K562 (cell line): ENCODE measurements around the gene MYMX. TPM values are rescaled to one million over a fixed set of nuclear protein-coding genes. Genes with fewer than 3 reads are reported as not detected.

Experiments
- ETS2 ChIP-seq: IDR thresholded peaks from 2 replicates; pipeline ENCODE4 v1.6.1; 2016; ENCODE audit warnings: borderline replicate concordance, missing genetic modification characterization, mild to moderate bottlenecking, moderate library complexity, missing compliant biosample characterization; ENCODE audit not compliant: poor library complexity, severe bottlenecking
- KHSRP ChIP-seq: fragments of 450-650 bp; IDR thresholded peaks from 2 replicates; pipeline ENCODE4 v1.6.1; 2017
- NONO ChIP-seq, 2 experiments: fragments of 200-400 bp in 1 of 2; fragments of 450-650 bp in 1 of 2; formaldehyde crosslinking in 1 of 2; IDR thresholded peaks; 2 replicates each; pipeline ENCODE4 v1.6.1; 2017; ENCODE audit warnings: low read depth in 2 of 2, mild to moderate bottlenecking in 2 of 2, moderate library complexity in 2 of 2, low read length in 1 of 2
- PHTF2 ChIP-seq: fragments of 250-450 bp; sonication (Bioruptor Pico); IDR thresholded peaks from 2 replicates; pipeline ENCODE4 v1.5.0; 2021; ENCODE audit warnings: mild to moderate bottlenecking
- PPARD ChIP-seq: fragments of 250-450 bp; sonication (Bioruptor Pico); IDR thresholded peaks from 2 replicates; pipeline ENCODE4 v1.8.0; 2022; ENCODE audit warnings: inconsistent platforms, mild to moderate bottlenecking, moderate library complexity
- RAD21 ChIP-seq, 2 experiments: fragments of 250-450 bp in 1 of 2; fragments of 450-650 bp in 1 of 2; sonication (Bioruptor Pico) in 1 of 2; formaldehyde crosslinking in 1 of 2; IDR thresholded peaks in 1 of 2; conservative IDR thresholded peaks in 1 of 2; 2 replicates each; pipeline versions ENCODE4 v1.4.0 to v1.8.0; 2020 to 2022; ENCODE audit warnings: mild to moderate bottlenecking in 2 of 2, moderate library complexity in 1 of 2
- STAG1 ChIP-seq: sonication (generic); formaldehyde crosslinking; IDR thresholded peaks from 2 replicates; pipeline ENCODE4 v1.5.0; 2020; ENCODE audit warnings: missing genetic modification reagents, borderline replicate concordance
- TFAM ChIP-seq: fragments of 250-450 bp; sonication (Bioruptor Pico); conservative IDR thresholded peaks from 2 replicates; pipeline ENCODE4 v1.5.0; 2021; ENCODE audit warnings: mild to moderate bottlenecking, moderate library complexity
- TRIM28 ChIP-seq: fragments of 450-650 bp; IDR thresholded peaks from 2 replicates; pipeline ENCODE4 v1.6.1; 2017
- polyA plus RNA-seq, 8 experiments: library from polyadenylated mRNA; depleted of rRNA in 4 of 8; stranded (reverse) in 5 of 8; unstranded in 3 of 8; fragments of >200 nt; fragmentation: Nextera tagmentation in 2 of 8; fragmentation: Illumina TruSeq in 1 of 8; extraction: Ambion mirVana in 2 of 8; extraction: Trizol in 1 of 8; gene quantifications; 2 replicates each; pipeline versions ENCODE4 v1.2.1 to v1.2.3, GENCODE V29; 2011 to 2014; ENCODE audit warnings: inconsistent platforms in 1 of 8, missing spikeins in 1 of 8
- total RNA-seq, 7 experiments: library from RNA; depleted of rRNA in 6 of 7; stranded (reverse); fragments of >200 nt in 6 of 7; fragmentation: Illumina TruSeq in 2 of 7; extraction: Trizol in 2 of 7; gene quantifications; 2 replicates each; pipeline versions ENCODE4 v1.2.1 to v1.2.3, GENCODE V29; 2011 to 2021; ENCODE audit warnings: low replicate concordance in 1 of 7
- TF ChIP-seq, protein P1 (sequence below): sonication (generic); formaldehyde crosslinking; IDR thresholded peaks from 2 replicates; pipeline ENCODE4 v1.8.0; 2023; ENCODE audit warnings: missing genetic modification reagents, mild to moderate bottlenecking, borderline replicate concordance
- TF ChIP-seq, protein P2 (sequence below): fragments of 450-650 bp; conservative IDR thresholded peaks from 2 replicates; pipeline ENCODE4 v1.6.1; 2016; ENCODE audit warnings: missing genetic modification characterization, low read depth, mild to moderate bottlenecking, missing compliant biosample characterization, moderate library complexity
- TF ChIP-seq, protein P3 (sequence below): fragments of 250-450 bp; sonication (Bioruptor Pico); IDR thresholded peaks from 2 replicates; pipeline ENCODE4 v1.8.0; 2021; ENCODE audit warnings: borderline replicate concordance, mild to moderate bottlenecking, moderate library complexity; ENCODE audit not compliant: poor library complexity, severe bottlenecking
- TF ChIP-seq, protein P4 (sequence below): sonication (generic); formaldehyde crosslinking; IDR thresholded peaks from 2 replicates; pipeline ENCODE4 v1.8.1; 2023; ENCODE audit warnings: missing genetic modification reagents, mild to moderate bottlenecking, borderline replicate concordance

The MYMX gene
- total and polyA plus RNA-seq, 9 of the 15 experiments (the other 6 are each of a cell fraction or from before 2014, with no cell fraction given), result 0.12 TPM; not detected in 8

DNA sequence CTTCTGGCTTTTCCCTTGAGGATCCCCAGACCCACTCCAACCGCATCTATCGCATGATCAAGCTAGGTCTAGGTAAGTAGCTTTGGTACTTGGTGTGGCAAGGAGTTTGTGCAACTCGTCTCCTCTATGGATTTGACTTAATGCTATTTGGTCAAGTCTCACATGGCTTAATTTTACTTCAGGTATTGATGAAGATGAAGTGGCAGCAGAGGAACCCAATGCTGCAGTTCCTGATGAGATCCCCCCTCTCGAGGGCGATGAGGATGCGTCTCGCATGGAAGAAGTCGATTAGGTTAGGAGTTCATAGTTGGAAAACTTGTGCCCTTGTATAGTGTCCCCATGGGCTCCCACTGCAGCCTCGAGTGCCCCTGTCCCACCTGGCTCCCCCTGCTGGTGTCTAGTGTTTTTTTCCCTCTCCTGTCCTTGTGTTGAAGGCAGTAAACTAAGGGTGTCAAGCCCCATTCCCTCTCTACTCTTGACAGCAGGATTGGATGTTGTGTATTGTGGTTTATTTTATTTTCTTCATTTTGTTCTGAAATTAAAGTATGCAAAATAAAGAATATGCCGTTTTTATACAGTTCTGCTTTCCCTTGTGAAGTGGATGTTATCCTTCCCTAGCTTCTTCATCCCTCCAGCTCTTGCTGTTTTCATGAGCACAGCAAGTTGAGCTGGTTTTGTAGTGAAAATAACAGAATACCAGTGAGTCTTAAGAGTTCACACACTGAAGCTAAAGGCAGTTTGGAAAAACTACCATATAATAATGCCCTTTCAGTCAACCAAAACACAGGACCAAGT is 36.8 kb downstream of the MYMX start (continued):
- TF ChIP-seq, protein P1, sequence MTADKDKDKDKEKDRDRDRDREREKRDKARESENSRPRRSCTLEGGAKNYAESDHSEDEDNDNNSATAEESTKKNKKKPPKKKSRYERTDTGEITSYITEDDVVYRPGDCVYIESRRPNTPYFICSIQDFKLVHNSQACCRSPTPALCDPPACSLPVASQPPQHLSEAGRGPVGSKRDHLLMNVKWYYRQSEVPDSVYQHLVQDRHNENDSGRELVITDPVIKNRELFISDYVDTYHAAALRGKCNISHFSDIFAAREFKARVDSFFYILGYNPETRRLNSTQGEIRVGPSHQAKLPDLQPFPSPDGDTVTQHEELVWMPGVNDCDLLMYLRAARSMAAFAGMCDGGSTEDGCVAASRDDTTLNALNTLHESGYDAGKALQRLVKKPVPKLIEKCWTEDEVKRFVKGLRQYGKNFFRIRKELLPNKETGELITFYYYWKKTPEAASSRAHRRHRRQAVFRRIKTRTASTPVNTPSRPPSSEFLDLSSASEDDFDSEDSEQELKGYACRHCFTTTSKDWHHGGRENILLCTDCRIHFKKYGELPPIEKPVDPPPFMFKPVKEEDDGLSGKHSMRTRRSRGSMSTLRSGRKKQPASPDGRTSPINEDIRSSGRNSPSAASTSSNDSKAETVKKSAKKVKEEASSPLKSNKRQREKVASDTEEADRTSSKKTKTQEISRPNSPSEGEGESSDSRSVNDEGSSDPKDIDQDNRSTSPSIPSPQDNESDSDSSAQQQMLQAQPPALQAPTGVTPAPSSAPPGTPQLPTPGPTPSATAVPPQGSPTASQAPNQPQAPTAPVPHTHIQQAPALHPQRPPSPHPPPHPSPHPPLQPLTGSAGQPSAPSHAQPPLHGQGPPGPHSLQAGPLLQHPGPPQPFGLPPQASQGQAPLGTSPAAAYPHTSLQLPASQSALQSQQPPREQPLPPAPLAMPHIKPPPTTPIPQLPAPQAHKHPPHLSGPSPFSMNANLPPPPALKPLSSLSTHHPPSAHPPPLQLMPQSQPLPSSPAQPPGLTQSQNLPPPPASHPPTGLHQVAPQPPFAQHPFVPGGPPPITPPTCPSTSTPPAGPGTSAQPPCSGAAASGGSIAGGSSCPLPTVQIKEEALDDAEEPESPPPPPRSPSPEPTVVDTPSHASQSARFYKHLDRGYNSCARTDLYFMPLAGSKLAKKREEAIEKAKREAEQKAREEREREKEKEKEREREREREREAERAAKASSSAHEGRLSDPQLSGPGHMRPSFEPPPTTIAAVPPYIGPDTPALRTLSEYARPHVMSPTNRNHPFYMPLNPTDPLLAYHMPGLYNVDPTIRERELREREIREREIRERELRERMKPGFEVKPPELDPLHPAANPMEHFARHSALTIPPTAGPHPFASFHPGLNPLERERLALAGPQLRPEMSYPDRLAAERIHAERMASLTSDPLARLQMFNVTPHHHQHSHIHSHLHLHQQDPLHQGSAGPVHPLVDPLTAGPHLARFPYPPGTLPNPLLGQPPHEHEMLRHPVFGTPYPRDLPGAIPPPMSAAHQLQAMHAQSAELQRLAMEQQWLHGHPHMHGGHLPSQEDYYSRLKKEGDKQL (CRISPR knock-in tag), result 0 out of 2 replicates have a peak, but pooled peaks have one; percentile 54
- TF ChIP-seq TFAM (no peak), STAG1 (CRISPR knock-in tag) (no peak), ETS2 (tag) (no peak), NONO (IDR thresholded peaks at IDR 0.05; ENCODE audit: low read depth in 2 of 2, low read length in 1 of 2) (0 out of 4 replicates have a peak, but pooled peaks of 1 of the 2 experiments have one; percentile 17), RAD21 (CRISPR knock-in tag; conservative IDR thresholded peaks at IDR 0.05 in 1 of 2, IDR thresholded peaks at IDR 0.05 in 1 of 2) (peak; percentile 46 to 52), PHTF2 (CRISPR knock-in tag) (no peak), TRIM28 (no peak), PPARD (CRISPR knock-in tag) (no peak), KHSRP (peak; percentile 24; the same call in 1 of the 2 replicates)
- TF ChIP-seq, protein P2, sequence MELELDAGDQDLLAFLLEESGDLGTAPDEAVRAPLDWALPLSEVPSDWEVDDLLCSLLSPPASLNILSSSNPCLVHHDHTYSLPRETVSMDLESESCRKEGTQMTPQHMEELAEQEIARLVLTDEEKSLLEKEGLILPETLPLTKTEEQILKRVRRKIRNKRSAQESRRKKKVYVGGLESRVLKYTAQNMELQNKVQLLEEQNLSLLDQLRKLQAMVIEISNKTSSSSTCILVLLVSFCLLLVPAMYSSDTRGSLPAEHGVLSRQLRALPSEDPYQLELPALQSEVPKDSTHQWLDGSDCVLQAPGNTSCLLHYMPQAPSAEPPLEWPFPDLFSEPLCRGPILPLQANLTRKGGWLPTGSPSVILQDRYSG (tag), result no peak
- TF ChIP-seq, protein P3, sequence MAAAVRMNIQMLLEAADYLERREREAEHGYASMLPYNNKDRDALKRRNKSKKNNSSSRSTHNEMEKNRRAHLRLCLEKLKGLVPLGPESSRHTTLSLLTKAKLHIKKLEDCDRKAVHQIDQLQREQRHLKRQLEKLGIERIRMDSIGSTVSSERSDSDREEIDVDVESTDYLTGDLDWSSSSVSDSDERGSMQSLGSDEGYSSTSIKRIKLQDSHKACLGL (CRISPR knock-in tag), result no peak
- TF ChIP-seq, protein P4, sequence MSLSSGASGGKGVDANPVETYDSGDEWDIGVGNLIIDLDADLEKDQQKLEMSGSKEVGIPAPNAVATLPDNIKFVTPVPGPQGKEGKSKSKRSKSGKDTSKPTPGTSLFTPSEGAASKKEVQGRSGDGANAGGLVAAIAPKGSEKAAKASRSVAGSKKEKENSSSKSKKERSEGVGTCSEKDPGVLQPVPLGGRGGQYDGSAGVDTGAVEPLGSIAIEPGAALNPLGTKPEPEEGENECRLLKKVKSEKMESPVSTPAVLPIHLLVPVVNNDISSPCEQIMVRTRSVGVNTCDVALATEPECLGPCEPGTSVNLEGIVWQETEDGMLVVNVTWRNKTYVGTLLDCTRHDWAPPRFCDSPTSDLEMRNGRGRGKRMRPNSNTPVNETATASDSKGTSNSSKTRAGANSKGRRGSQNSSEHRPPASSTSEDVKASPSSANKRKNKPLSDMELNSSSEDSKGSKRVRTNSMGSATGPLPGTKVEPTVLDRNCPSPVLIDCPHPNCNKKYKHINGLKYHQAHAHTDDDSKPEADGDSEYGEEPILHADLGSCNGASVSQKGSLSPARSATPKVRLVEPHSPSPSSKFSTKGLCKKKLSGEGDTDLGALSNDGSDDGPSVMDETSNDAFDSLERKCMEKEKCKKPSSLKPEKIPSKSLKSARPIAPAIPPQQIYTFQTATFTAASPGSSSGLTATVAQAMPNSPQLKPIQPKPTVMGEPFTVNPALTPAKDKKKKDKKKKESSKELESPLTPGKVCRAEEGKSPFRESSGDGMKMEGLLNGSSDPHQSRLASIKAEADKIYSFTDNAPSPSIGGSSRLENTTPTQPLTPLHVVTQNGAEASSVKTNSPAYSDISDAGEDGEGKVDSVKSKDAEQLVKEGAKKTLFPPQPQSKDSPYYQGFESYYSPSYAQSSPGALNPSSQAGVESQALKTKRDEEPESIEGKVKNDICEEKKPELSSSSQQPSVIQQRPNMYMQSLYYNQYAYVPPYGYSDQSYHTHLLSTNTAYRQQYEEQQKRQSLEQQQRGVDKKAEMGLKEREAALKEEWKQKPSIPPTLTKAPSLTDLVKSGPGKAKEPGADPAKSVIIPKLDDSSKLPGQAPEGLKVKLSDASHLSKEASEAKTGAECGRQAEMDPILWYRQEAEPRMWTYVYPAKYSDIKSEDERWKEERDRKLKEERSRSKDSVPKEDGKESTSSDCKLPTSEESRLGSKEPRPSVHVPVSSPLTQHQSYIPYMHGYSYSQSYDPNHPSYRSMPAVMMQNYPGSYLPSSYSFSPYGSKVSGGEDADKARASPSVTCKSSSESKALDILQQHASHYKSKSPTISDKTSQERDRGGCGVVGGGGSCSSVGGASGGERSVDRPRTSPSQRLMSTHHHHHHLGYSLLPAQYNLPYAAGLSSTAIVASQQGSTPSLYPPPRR, result no peak
